Measurements from ENCODE around the gene LHX6. TPM values are rescaled to one million over a fixed set of nuclear protein-coding genes. Genes with fewer than 3 reads are reported as not detected.
A peak's percentile ranks its signal among the peaks of the same experiment; 100 is the strongest.

LHX6 gene
- total and polyA plus RNA-seq, 2 of the 8 experiments (the other 6 are each of a cell fraction or from before 2014, with no cell fraction given), result 0.92 to 1.2 TPM

GRCh38 chr9:122225312-122226141 is 3.2 kb downstream of the LHX6 start:
- H3K4me3 ChIP-seq (ENCODE audit: extremely low read depth in 1 of 4, insufficient read depth in 2 of 4, low read depth in 3 of 4, low read length in 4 of 4), result peak overlapping the region in 3 of 4 experiments; percentile 15 to 48 (median 17); a peak in 4 of 8 replicates
- peaks cover 11% of the 10 kb centered on the region; the same call in 1 of the 2 replicates for H3K23me2 ChIP-seq (ENCODE audit: low read depth, low read length)
- peaks cover 5 to 43% (median 23%) of the 10 kb centered on the region in 4 experiments for H3K4me1 ChIP-seq (replicated peaks in 1 of 4; ENCODE audit: control insufficient read depth in 3 of 4, insufficient read depth in 4 of 4, low read length in 3 of 4)
- no peak overlapping the region for H2BK120ac ChIP-seq (replicated peaks; ENCODE audit: low read depth, low read length)
- DNase-seq (ENCODE audit: low read depth in 1 of 2, low spot score in 2 of 2) (peak in 1 of 2 experiments; percentile 59), FAIRE-seq (no peak)
- no peaks in the 10 kb centered on the region for H3K79me2 ChIP-seq (ENCODE audit: control insufficient read depth in 1 of 2, insufficient read depth in 2 of 2, low read length in 2 of 2)
- no peaks in the 10 kb centered on the region for H3K9me3 ChIP-seq (ENCODE audit: insufficient read depth in 2 of 2, low read depth in 1 of 2, low read length in 1 of 2)
- H4K5ac ChIP-seq (ENCODE audit: insufficient read length, low read depth, low read length), result no peak overlapping the region
- peak overlapping the region; percentile 66 for H4K8ac ChIP-seq (ENCODE audit: extremely low read depth, insufficient read depth, low read length)
- no peak overlapping the region for H3K14ac ChIP-seq (ENCODE audit: insufficient read length)
- no peak overlapping the region for H2BK15ac ChIP-seq (ENCODE audit: low read length)
- H3K4ac ChIP-seq (replicated peaks; ENCODE audit: insufficient read length, low read depth, low read length), result no peak overlapping the region
- H2BK5ac ChIP-seq (ENCODE audit: low read depth, low read length), result no peak overlapping the region; the same call in 1 of the 2 replicates
- H3K56ac ChIP-seq (replicated peaks; ENCODE audit: insufficient read length, low read depth, low read length), result no peak overlapping the region
- no peak overlapping the region for H4K91ac ChIP-seq (replicated peaks; ENCODE audit: insufficient read length, low read length)
- H2BK12ac ChIP-seq (ENCODE audit: low read depth, low read length), result peak overlapping the region; percentile 87; the same call in 1 of the 2 replicates
- no peak overlapping the region; the same call in 1 of the 2 replicates for H2BK20ac ChIP-seq (ENCODE audit: low read length)
- peaks cover 14 to 36% of the 10 kb centered on the region in 2 experiments for H4K20me1 ChIP-seq (replicated peaks in 1 of 2; ENCODE audit: control insufficient read depth in 1 of 2, insufficient read depth in 2 of 2, low read length in 2 of 2)
- peaks cover 92 to 100% (median 99%) of the 10 kb centered on the region in 4 experiments for H3K27me3 ChIP-seq (replicated peaks in 1 of 4; ENCODE audit: control insufficient read depth in 3 of 4, extremely low read depth in 1 of 4, insufficient read depth in 3 of 4, low read length in 3 of 4)
- peaks cover 0 to 4% (median 0%) of the 10 kb centered on the region in 4 experiments; a peak in 1 of 8 replicates for H3K36me3 ChIP-seq (ENCODE audit: control insufficient read depth in 2 of 4, insufficient read depth in 4 of 4, low read length in 3 of 4)
- no peak overlapping the region; the same call in 1 of the 2 replicates for H3K18ac ChIP-seq (ENCODE audit: extremely low read depth, low read length)
- no peaks in the 10 kb centered on the region for H3K79me1 ChIP-seq (ENCODE audit: low read depth, low read length)
- no peak overlapping the region for H3K23ac ChIP-seq (ENCODE audit: insufficient read length)
- WGBS, 2 experiments (ENCODE audit: extremely low coverage in 1 of 2, insufficient coverage in 1 of 2, insufficient read length in 1 of 2, insufficient replicate concordance in 2 of 2, low coverage in 1 of 2, low lambda C conversion rate in 2 of 2, missing lambda C conversion rate in 1 of 2), result 27% methylated on average over 46 of the region's 51 CpGs; no CpG with 5 or more reads in 1 of the 2 experiments
- H3K27ac ChIP-seq (ENCODE audit: low read depth, low read length), result no peak overlapping the region
- H3K9ac ChIP-seq (replicated peaks in 1 of 4; ENCODE audit: extremely low read depth in 1 of 4, low read depth in 3 of 4, low read length in 3 of 4), result no peak overlapping the region
- H2AFZ ChIP-seq (ENCODE audit: low read length), result peak overlapping the region; percentile 7; the same call in 1 of the 2 replicates
- H3K4me2 ChIP-seq (ENCODE audit: insufficient read depth in 1 of 2, low read depth in 2 of 2, low read length in 2 of 2), result peak overlapping the region; percentile 57 to 73
- ChIA-PET CTCF (ENCODE audit: partially characterized antibody) (interaction anchor here (0.7 to 4.6 kb wide), 10 partner anchors 8 to 126 kb away, joined by 3 to 26 read pairs (median 3); no protein-coding TSS in a partner anchor), POLR2A (ENCODE audit: partially characterized antibody) (interaction anchor here (0.8 to 2.7 kb wide), 5 partner anchors 9 to 100 kb away, joined by 5 to 26 read pairs (median 6); partner anchors contain the start of genes MRRF and RBM18)
- TF ChIP-seq PHF8 (conservative IDR thresholded peaks at IDR 0.05; ENCODE audit: low read depth, low read length) (no peak), KDM4A (IDR thresholded peaks at IDR 0.05; ENCODE audit: low read depth, low read length, severe bottlenecking) (peak; percentile 65), GTF2F1 (IDR thresholded peaks at IDR 0.05; ENCODE audit: borderline replicate concordance, low read depth, low read length) (no peak), RNF2 (IDR thresholded peaks at IDR 0.05; ENCODE audit: borderline replicate concordance, low read depth, low read length, missing control alignments, poor library complexity, severe bottlenecking) (peak; percentile 25), SUZ12 (IDR thresholded peaks at IDR 0.05; ENCODE audit: low read length) (peak; percentile 97; the same call in 1 of the 2 replicates), SIN3A (conservative IDR thresholded peaks at IDR 0.05 in 1 of 2, IDR thresholded peaks at IDR 0.05 in 1 of 2; ENCODE audit: low read depth in 1 of 2, low read length in 2 of 2) (no peak)
- H2AK5ac ChIP-seq (ENCODE audit: low read depth, low read length), result no peak overlapping the region
